RWPE1 (cell line): ENCODE measurements around the gene FAM209B.

Source experiments
- CTCF ChIA-PET: fragments of 350-600 bp; sonication (Branson Sonifier 250); formaldehyde crosslinking; extraction: SDS; loops from one replicate; lab custom pipeline; 2021; lab: Yijun Ruan, JAX
- POLR2A ChIA-PET: fragments of 400-600 bp; formaldehyde crosslinking; extraction: SDS; loops from one replicate; lab custom pipeline; 2020; ENCODE audit warnings: antibody characterized with exemption; ENCODE audit not compliant: low non-redundant PET; lab: Yijun Ruan, JAX
- DNase-seq: peaks from one replicate; pipeline ENCODE4 v3.0.0; 2012; ENCODE audit warnings: low spot score
- H3K27ac ChIP-seq: fragments of 450-650 bp; 2 replicates; pipeline ENCODE4 v1.5.1; 2017
- CTCF ChIP-seq: fragments of 450-650 bp; conservative IDR thresholded peaks from 2 replicates; pipeline ENCODE4 v1.5.1; 2017; ENCODE audit warnings: low read depth, mild to moderate bottlenecking

FAM209B gene

GRCh38 chr20:56581701-56582100, 48.7 kb downstream of the FAM209B start:
- no peak overlapping the region for H3K27ac ChIP-seq
- ChIA-PET CTCF (interaction anchor here (1.6 kb wide), 1 partner anchor 31 kb away, joined by 7 read pairs; no protein-coding TSS in a partner anchor), POLR2A (no interaction called here)
- TF ChIP-seq CTCF, result no peak
- DNase-seq, result no peak

GRCh38 chr20:56582542-56582941, 49.5 kb downstream of the FAM209B start:
- DNase-seq, result no peak
- POLR2A ChIA-PET, result no interaction called here
- CTCF ChIA-PET, result interaction anchor here (0.7 kb wide), 1 partner anchor 9 kb away, joined by 7 read pairs; no protein-coding TSS in a partner anchor
- no peak for TF ChIP-seq CTCF
- H3K27ac ChIP-seq, result no peak overlapping the region

GRCh38 chr20:56584916-56585315, 51.9 kb downstream of the FAM209B start:
- H3K27ac ChIP-seq, result no peak overlapping the region
- TF ChIP-seq CTCF, result no peak
- ChIA-PET CTCF (interaction anchor here (0.6 kb wide), 1 partner anchor 52 kb away, joined by 3 read pairs; the partner anchor contains the start of gene FAM209B), POLR2A (no interaction called here)
- no peak for DNase-seq
